ENCODE data around the gene SLC22A15.

GRCh38 chr1:116006486-116006964 lies 30.2 kb downstream of the SLC22A15 start:
- no peak for TF ChIP-seq CTCF (conservative IDR thresholded peaks at IDR 0.05 in 1 of 2, IDR thresholded peaks at IDR 0.05 in 1 of 2; ENCODE audit: extremely low read depth in 1 of 2, insufficient read depth in 1 of 2, low read depth in 1 of 2, low read length in 2 of 2)
- no peak for TF ChIP-seq EZH2 (IDR thresholded peaks at IDR 0.05; ENCODE audit: borderline replicate concordance, low read length)
